Osteocyte (in vitro differentiated cells): Measurements from ENCODE around the gene KIF16B. TPM values are rescaled to one million over a fixed set of nuclear protein-coding genes. Genes with fewer than 3 reads are reported as not detected.
"Not testable (repeated sequence)": the region's sequence is repeated elsewhere in the genome, so short reads cannot be mapped to it uniquely, and the experiment has no call there.

Experiments
- DNase-seq: peaks from one replicate; pipeline ENCODE4 v3.0.0; 2021; ENCODE audit warnings: mixed read lengths; ENCODE audit not compliant: unreplicated experiment; ENCODE audit errors: extremely low spot score
- H3K27ac Mint-ChIP-seq: one replicate; pipeline ENCODE4 v1.8.0; 2021; ENCODE audit warnings: mild to moderate bottlenecking, mixed read lengths; ENCODE audit not compliant: unreplicated experiment
- H3K27me3 Mint-ChIP-seq: one replicate; pipeline ENCODE4 v1.8.0; 2021; ENCODE audit warnings: mixed read lengths; ENCODE audit not compliant: unreplicated experiment
- H3K36me3 Mint-ChIP-seq: one replicate; pipeline ENCODE4 v1.8.0; 2021; ENCODE audit warnings: mixed read lengths; ENCODE audit not compliant: unreplicated experiment
- H3K4me1 Mint-ChIP-seq: one replicate; pipeline ENCODE4 v1.8.0; 2021; ENCODE audit warnings: mixed read lengths; ENCODE audit not compliant: unreplicated experiment
- H3K4me3 Mint-ChIP-seq: one replicate; pipeline ENCODE4 v1.8.0; 2021; ENCODE audit warnings: mild to moderate bottlenecking, moderate library complexity, mixed read lengths; ENCODE audit not compliant: unreplicated experiment
- H3K9me3 Mint-ChIP-seq: one replicate; pipeline ENCODE4 v1.8.0; 2021; ENCODE audit warnings: mixed read lengths; ENCODE audit not compliant: unreplicated experiment
- CTCF ChIP-seq: fragments of 200-600 bp; sonication (generic); IDR thresholded peaks from 2 replicates; pipeline ENCODE4 v1.5.0; 2021; ENCODE audit warnings: antibody characterized with exemption, mild to moderate bottlenecking, moderate library complexity
- total RNA-seq: library from RNA; stranded (reverse); gene quantifications from 2 replicates; pipeline ENCODE4 v1.2.1, GENCODE V29; 2021

The KIF16B gene
- total RNA-seq, 1 donor from 2014 or later, result 10.2 TPM

DNA sequence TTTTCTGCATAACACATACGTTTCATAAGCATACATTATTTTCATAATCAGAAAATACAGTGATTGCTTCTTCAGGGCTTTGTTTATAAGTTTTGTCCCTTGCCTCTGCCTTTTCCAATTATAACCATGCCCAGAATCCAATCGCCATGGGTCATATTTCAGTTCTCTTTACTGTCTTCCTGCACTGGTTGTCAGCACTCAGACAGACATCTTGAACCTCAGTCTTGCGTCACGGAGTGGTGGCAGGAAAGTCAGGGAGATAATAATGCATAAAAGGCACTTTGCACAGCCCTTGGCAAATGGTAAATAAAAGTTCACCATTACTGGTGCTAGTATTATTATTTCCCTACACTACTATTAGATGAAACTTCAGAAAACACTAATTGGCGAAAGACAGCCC is 7.2 kb downstream of the KIF16B start:
- H3K27me3 Mint-ChIP-seq, result no peaks in the 10 kb centered on the region
- peaks cover 9% of the 10 kb centered on the region for H3K4me1 Mint-ChIP-seq
- DNase-seq, result no peak
- no peaks in the 10 kb centered on the region for H3K9me3 Mint-ChIP-seq
- no peak for TF ChIP-seq CTCF
- H3K4me3 Mint-ChIP-seq, result no peak overlapping the region
- no peak overlapping the region for H3K27ac Mint-ChIP-seq
- no peaks in the 10 kb centered on the region for H3K36me3 Mint-ChIP-seq

DNA sequence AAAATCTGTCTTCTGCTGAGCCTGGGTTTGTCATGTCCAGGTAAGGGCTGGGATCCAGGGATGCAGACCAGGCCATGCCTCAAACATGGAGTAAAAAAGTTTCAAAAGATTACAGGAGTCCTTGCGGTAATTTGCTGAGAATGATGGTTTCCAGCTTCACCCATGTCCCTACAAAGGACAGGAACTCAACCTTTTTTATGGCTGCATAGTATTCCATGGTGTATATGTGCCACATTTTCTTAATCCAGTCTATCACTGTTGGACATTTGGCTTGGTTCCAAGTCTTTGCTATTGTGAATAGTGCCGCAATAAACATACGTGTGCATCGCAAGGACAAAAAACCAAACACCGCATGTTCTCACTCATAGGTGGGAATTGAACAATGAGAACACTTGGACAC is 9.2 kb downstream of the KIF16B start:
- H3K4me1 Mint-ChIP-seq, result not testable (repeated sequence)

GRCh38 chr20:16563066-16563806 is 10.0 kb downstream of the KIF16B start:
- Mint-ChIP-seq H3K4me1 (peaks cover 2% of the 10 kb centered on the region), H3K9me3 (no peaks in the 10 kb centered on the region), H3K27ac (no peak overlapping the region), H3K36me3 (no peaks in the 10 kb centered on the region), H3K4me3 (no peak overlapping the region), H3K27me3 (no peaks in the 10 kb centered on the region)
- DNase-seq, result no peak
- no peak for TF ChIP-seq CTCF

More for the DNA sequence above, 9.2 kb downstream of the KIF16B start:
- not testable (repeated sequence) for DNase-seq, H3K36me3 Mint-ChIP-seq, H3K27me3 Mint-ChIP-seq, H3K27ac Mint-ChIP-seq, H3K4me3 Mint-ChIP-seq, H3K9me3 Mint-ChIP-seq

- Mint-ChIP-seq H3K27ac (no peak overlapping the region), H3K9me3 (no peaks in the 10 kb centered on the region), H3K27me3 (no peaks in the 10 kb centered on the region), H3K36me3 (no peaks in the 10 kb centered on the region), H3K4me3 (no peak overlapping the region), H3K4me1 (peaks cover 2% of the 10 kb centered on the region)
- TF ChIP-seq CTCF, result no peak
- no peak for DNase-seq
These were observed 11.0 kb downstream of the KIF16B start for GRCh38 chr20:16562259-16562658.

DNA sequence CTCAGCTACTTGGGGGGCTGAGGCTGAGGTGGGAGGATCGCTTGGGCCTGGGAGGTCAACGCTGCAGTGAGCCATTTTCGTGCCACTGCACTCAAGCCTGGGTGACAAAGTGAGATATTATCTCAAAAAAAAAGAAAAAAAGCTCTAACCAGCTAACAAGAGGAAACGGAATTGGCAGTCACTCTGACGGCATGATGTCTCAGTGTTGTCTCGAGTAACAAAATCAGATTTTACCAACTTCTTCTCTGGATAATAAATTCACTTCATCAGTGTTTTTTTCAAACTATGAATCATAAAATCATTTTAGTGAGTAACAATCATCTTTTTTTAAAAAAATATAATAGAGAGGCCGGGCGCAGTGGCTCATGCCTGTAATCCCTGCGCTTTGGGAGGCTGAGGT is 12.6 kb downstream of the KIF16B start:
- TF ChIP-seq CTCF, result no peak
- no peak for DNase-seq
- Mint-ChIP-seq H3K27ac (no peak overlapping the region), H3K36me3 (no peaks in the 10 kb centered on the region), H3K4me1 (peaks cover 13% of the 10 kb centered on the region), H3K9me3 (no peaks in the 10 kb centered on the region), H3K27me3 (no peaks in the 10 kb centered on the region), H3K4me3 (no peak overlapping the region)
